Gastroesophageal sphincter (tissue), 4 donors: ENCODE measurements around the gene ULK1. TPM values are rescaled to one million over a fixed set of nuclear protein-coding genes. Genes with fewer than 3 reads are reported as not detected.

ENCODE experiments used
- ATAC-seq: fragments of 150-250 bp; one replicate; pipeline ENCODE4 v1.9.1; 2016; ENCODE audit warnings: mild to moderate bottlenecking, moderate library complexity
- H3K27ac ChIP-seq, 4 donors: fragments of 200-600 bp; sonication (generic) in 3 of 4; 1 replicate in 3 of 4; 2 replicates in 1 of 4; pipeline ENCODE4 v1.5.1; 2016 to 2019
- H3K27me3 ChIP-seq: fragments of 200-600 bp; sonication (generic); one replicate; pipeline ENCODE4 v1.5.1; 2019
- H3K36me3 ChIP-seq, 2 donors: fragments of 200-600 bp; sonication (generic); one replicate each; pipeline ENCODE4 v1.5.1; 2019; ENCODE audit warnings: control low read depth in 1 of 2
- H3K4me1 ChIP-seq, 3 donors: fragments of 200-600 bp; sonication (generic); 1 replicate in 2 of 3; 2 replicates in 1 of 3; pipeline ENCODE4 v1.5.1; 2016 to 2019; ENCODE audit warnings: control low read depth in 2 of 3
- H3K4me3 ChIP-seq, 2 donors: fragments of 200-600 bp; sonication (generic); one replicate each; pipeline ENCODE4 v1.5.1; 2019; ENCODE audit warnings: mild to moderate bottlenecking in 1 of 2, moderate library complexity in 1 of 2
- H3K9me3 ChIP-seq, 3 donors: fragments of 200-600 bp; sonication (generic); one replicate each; pipeline ENCODE4 v1.5.1; 2017 to 2019; ENCODE audit warnings: control low read depth in 2 of 3
- EP300 ChIP-seq: sonication (generic); formaldehyde crosslinking; IDR thresholded peaks from one replicate; pipeline ENCODE4 v1.6.1; 2017; ENCODE audit warnings: antibody characterized with exemption, mild to moderate bottlenecking
- POLR2A ChIP-seq, 2 donors: fragments of 450-650 bp; IDR thresholded peaks; one replicate each; pipeline ENCODE4 v1.6.1; 2017; ENCODE audit warnings: antibody characterized with exemption in 2 of 2, mild to moderate bottlenecking in 2 of 2, moderate library complexity in 1 of 2
- POLR2AphosphoS5 ChIP-seq: sonication (generic); formaldehyde crosslinking; IDR thresholded peaks from one replicate; pipeline ENCODE4 v1.6.1; 2017; ENCODE audit warnings: antibody characterized with exemption
- WGBS, 2 donors: methylation state at CpG; one replicate each; pipeline ENCODE4 v1.1.5; 2018; ENCODE audit warnings: low coverage in 1 of 2; 5-methylcytosine and 5-hydroxymethylcytosine counted together
- total RNA-seq, 4 donors: library from RNA; depleted of rRNA; stranded (reverse); fragments of >200 nt; gene quantifications; one replicate each; pipeline ENCODE4 v1.1.0, GENCODE V29; 2016
- TF ChIP-seq, protein P1 (sequence below), 4 experiments: fragments of 200-600 bp in 2 of 4; fragments of 450-650 bp in 2 of 4; sonication (generic) in 1 of 4; IDR thresholded peaks; one replicate each; pipeline ENCODE4 v1.5.1; 2017 to 2019; ENCODE audit warnings: antibody characterized with exemption in 4 of 4, mild to moderate bottlenecking in 2 of 4, moderate library complexity in 2 of 4

The ULK1 gene
- total RNA-seq, 4 donors from 2014 or later = 10.0 to 34.2 (median 21.8) TPM

DNA sequence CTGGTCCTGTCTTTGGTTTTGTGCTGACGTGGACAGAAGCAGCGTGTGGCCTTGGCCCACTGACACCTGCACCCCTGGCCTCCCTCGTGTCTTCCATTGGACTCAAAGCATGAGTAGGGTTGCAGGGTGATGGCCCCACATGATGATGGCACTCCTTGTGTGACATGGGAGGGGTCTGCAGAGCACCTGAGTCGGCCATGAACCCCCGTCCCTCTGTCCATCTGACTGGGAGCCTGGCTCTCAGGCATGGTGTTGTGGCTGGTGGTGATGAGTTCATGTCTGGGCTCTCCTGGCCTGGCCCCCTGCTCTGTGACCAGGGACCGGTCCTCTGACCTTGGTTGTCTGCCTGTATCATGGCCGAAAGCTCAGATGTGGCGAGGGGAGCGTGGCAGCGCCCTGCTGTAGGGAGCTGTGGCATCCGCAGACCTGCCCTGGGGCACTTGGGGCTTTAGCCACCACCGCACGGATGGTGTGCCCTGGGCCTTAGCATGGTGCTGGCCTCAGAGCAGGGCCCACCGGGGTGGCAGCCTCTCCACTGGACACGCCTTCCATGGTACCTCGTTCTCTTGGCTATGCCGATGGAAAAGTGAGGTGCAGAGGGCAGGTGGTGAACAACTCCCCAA lies 16.7 kb downstream of the ULK1 start:
- H3K4me3 ChIP-seq = no peak overlapping the region
- peak overlapping the region in 1 of 4 donors; percentile 48 for H3K27ac ChIP-seq
- no CpG with 5 or more reads among the region's 17 CpGs for WGBS, 2 donors
- H3K36me3 ChIP-seq = peaks cover 0 to 100% of the 10 kb centered on the region in 2 donors
- TF ChIP-seq POLR2A (IDR thresholded peaks at IDR 0.05) (no peak), POLR2AphosphoS5 (no peak), EP300 (no peak)
- ATAC-seq = no peak
- H3K4me1 ChIP-seq = peaks cover 0 to 26% (median 13%) of the 10 kb centered on the region in 3 donors
- no peaks in the 10 kb centered on the region for H3K9me3 ChIP-seq
- no peaks in the 10 kb centered on the region for H3K27me3 ChIP-seq

DNA sequence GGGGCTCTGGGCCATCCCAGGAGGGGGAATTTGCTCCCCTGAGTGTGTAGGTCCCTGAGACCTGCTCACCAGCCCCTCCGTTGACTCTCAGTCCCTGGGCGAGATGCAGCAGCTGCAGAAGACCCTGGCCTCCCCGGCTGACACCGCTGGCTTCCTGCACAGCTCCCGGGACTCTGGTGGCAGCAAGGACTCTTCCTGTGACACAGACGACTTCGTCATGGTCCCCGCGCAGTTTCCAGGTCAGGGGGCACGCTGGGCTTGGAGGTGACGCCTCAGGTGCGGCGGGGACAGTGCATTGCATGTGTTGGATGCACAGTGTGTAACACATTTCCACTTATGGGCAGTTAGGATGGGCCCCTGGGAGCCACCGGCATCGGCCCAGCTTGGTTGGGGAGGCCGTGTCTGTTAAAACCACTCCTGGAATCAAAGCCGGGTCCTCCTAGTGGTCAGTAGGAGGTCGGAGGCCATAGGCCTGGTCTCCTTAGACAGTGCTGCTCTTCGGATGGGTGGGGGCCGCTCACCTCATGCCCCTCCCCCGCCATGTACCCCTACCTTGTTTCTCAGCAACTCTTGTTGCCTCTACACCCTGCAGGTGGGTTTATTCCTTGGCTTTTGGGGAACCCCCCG lies 17.5 kb downstream of the ULK1 start:
- no CpG with 5 or more reads among the region's 22 CpGs for WGBS, 2 donors
- Histone ChIP-seq H3K36me3 (peaks cover 0 to 99% of the 10 kb centered on the region in 2 donors), H3K27me3 (no peaks in the 10 kb centered on the region), H3K4me1 (peaks cover 0 to 19% (median 13%) of the 10 kb centered on the region in 3 donors), H3K9me3 (no peaks in the 10 kb centered on the region), H3K4me3 (no peak overlapping the region), H3K27ac (peak overlapping the region in 3 of 4 donors; percentile 48 to 68 (median 67))
- no peak for ATAC-seq
- no peak for TF ChIP-seq POLR2A (IDR thresholded peaks at IDR 0.05)
- TF ChIP-seq, protein P1, sequence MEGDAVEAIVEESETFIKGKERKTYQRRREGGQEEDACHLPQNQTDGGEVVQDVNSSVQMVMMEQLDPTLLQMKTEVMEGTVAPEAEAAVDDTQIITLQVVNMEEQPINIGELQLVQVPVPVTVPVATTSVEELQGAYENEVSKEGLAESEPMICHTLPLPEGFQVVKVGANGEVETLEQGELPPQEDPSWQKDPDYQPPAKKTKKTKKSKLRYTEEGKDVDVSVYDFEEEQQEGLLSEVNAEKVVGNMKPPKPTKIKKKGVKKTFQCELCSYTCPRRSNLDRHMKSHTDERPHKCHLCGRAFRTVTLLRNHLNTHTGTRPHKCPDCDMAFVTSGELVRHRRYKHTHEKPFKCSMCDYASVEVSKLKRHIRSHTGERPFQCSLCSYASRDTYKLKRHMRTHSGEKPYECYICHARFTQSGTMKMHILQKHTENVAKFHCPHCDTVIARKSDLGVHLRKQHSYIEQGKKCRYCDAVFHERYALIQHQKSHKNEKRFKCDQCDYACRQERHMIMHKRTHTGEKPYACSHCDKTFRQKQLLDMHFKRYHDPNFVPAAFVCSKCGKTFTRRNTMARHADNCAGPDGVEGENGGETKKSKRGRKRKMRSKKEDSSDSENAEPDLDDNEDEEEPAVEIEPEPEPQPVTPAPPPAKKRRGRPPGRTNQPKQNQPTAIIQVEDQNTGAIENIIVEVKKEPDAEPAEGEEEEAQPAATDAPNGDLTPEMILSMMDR (IDR thresholded peaks at IDR 0.05) = no peak
- no peak for TF ChIP-seq EP300
- TF ChIP-seq POLR2AphosphoS5 = no peak

DNA sequence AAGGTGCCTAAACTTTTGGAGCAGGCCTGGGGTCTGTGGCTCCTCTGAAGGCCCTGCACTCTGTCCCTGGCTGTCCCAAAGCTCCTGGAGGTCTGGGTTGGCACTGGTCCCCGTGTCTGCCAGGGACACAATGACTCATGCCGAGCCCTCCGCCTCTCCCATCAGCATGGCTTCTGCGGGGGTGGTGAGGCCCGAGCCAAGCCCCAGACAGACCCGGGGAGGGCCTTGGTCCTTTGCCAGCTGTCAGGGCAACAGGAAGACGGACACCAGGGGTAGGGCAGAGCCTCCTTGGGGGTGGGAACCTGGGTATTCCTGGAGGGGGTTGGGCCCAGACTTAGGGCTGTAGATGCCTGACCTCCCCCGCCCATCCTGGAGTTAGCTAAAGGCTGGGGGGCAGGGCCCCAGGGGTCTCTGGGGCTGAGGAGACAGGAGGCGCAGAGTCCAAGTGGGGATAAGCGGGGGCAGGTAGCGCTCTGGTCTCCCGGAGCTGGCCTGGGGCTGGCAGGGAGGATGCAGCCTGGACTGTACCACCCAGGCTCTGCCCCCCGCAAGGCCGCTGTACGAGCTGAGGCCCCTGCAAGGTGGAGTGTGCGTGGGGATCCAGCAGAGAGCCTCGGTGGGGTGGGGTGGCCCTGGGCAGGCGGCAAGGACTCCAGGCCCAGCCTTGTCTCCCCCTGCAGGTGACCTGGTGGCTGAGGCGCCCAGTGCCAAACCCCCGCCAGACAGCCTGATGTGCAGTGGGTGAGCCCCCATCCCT lies 18.3 kb downstream of the ULK1 start:
- H3K4me3 ChIP-seq = no peak overlapping the region
- H3K9me3 ChIP-seq = no peaks in the 10 kb centered on the region
- peaks cover 0 to 19% (median 13%) of the 10 kb centered on the region in 3 donors for H3K4me1 ChIP-seq
- peak overlapping the region in 3 of 4 donors; percentile 48 to 68 (median 67) for H3K27ac ChIP-seq
- peak; percentile 87 for TF ChIP-seq POLR2AphosphoS5
- TF ChIP-seq POLR2A (IDR thresholded peaks at IDR 0.05) = no peak
- ATAC-seq = peak; percentile 77
- 50% methylated on average over 2 of the region's 20 CpGs; no CpG with 5 or more reads in 1 of the 2 donors for WGBS, 2 donors
- H3K27me3 ChIP-seq = no peaks in the 10 kb centered on the region
- peaks cover 0 to 98% of the 10 kb centered on the region in 2 donors for H3K36me3 ChIP-seq

GRCh38 chr12:131913666-131914065 lies 19.2 kb downstream of the ULK1 start:
- 80% methylated on average over 1 of the region's 8 CpGs; no CpG with 5 or more reads in 1 of the 2 donors for WGBS, 2 donors
- peaks cover 0 to 97% of the 10 kb centered on the region in 2 donors for H3K36me3 ChIP-seq
- no peak for ATAC-seq
- no peaks in the 10 kb centered on the region for H3K9me3 ChIP-seq
- H3K27ac ChIP-seq = no peak overlapping the region
- H3K4me1 ChIP-seq = peaks cover 0 to 19% (median 13%) of the 10 kb centered on the region in 3 donors
- no peak overlapping the region for H3K4me3 ChIP-seq
- no peaks in the 10 kb centered on the region for H3K27me3 ChIP-seq
- TF ChIP-seq, protein P1 (IDR thresholded peaks at IDR 0.05) = no peak
- TF ChIP-seq POLR2AphosphoS5 (no peak), POLR2A (IDR thresholded peaks at IDR 0.05) (no peak), EP300 (no peak)

DNA sequence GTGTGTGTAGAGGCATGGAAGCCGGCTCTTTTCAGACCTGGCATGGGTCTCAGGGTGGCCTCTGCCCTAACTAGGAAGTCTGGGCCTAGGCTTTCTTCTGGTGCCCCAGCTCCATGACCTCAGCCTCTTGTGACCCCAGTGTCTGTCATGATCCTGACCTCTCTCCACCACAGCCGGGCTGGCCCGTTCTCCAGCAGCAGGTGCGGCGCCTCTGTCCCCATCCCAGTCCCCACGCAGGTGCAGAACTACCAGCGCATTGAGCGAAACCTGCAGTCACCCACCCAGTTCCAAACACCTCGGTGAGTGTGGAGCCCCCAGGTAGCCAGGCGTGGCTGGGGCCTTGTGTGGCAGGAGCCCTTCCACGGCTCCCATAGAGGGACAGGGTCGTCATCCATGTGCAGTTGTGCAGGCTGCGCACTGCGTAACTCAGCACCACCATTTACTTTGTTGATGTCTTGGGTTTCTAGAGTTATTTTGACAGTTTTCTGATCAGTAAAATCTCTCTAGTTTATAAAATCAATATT lies 19.8 kb downstream of the ULK1 start:
- Histone ChIP-seq H3K27ac (no peak overlapping the region), H3K4me1 (peaks cover 0 to 19% (median 13%) of the 10 kb centered on the region in 3 donors), H3K4me3 (no peak overlapping the region), H3K27me3 (no peaks in the 10 kb centered on the region), H3K36me3 (peaks cover 0 to 96% of the 10 kb centered on the region in 2 donors), H3K9me3 (no peaks in the 10 kb centered on the region)
- TF ChIP-seq POLR2A (IDR thresholded peaks at IDR 0.05) = no peak
- TF ChIP-seq, protein P1 (IDR thresholded peaks at IDR 0.05) = no peak
- no peak for TF ChIP-seq EP300
- TF ChIP-seq POLR2AphosphoS5 = no peak
- no peak for ATAC-seq
- WGBS, 2 donors = 98 to 100% methylated on average over 2 to 7 of the region's 14 CpGs
